Trophoblast cell (in vitro differentiated cells and primary cell): ENCODE measurements around the gene RP2.

Source experiments
- DNase-seq, 2 donors: peaks; one replicate each; pipeline ENCODE4 v3.0.0-alpha.2; 2016
- H2AFZ ChIP-seq: 2 replicates; pipeline ENCODE4 v1.6.1; 2013; ENCODE audit warnings: low read length, moderate library complexity, mild to moderate bottlenecking; ENCODE audit not compliant: insufficient read depth, poor library complexity
- H2AK5ac ChIP-seq: 2 replicates; pipeline ENCODE4 v1.6.1; 2013; ENCODE audit warnings: mild to moderate bottlenecking, low read length
- H2BK120ac ChIP-seq: 2 replicates; pipeline ENCODE4 v1.6.1; 2013; ENCODE audit warnings: low read length, mild to moderate bottlenecking, moderate library complexity; ENCODE audit not compliant: insufficient read depth, poor library complexity
- H2BK12ac ChIP-seq: 2 replicates; pipeline ENCODE4 v1.6.1; 2013; ENCODE audit warnings: mild to moderate bottlenecking, low read length, moderate library complexity
- H2BK5ac ChIP-seq: 2 replicates; pipeline ENCODE4 v1.6.1; 2013; ENCODE audit warnings: low read length, low read depth, moderate library complexity, mild to moderate bottlenecking; ENCODE audit not compliant: poor library complexity
- H3K14ac ChIP-seq: 2 replicates; pipeline ENCODE4 v1.6.1; 2013; ENCODE audit warnings: mild to moderate bottlenecking, low read length
- H3K18ac ChIP-seq: 2 replicates; pipeline ENCODE4 v1.6.1; 2013; ENCODE audit warnings: mild to moderate bottlenecking, low read length
- H3K23ac ChIP-seq: 2 replicates; pipeline ENCODE4 v1.6.1; 2013; ENCODE audit warnings: low read length
- H3K27ac ChIP-seq: 2 replicates; pipeline ENCODE4 v1.5.1; 2013; ENCODE audit warnings: low read depth, mild to moderate bottlenecking, inconsistent platforms, low read length, moderate library complexity
- H3K27me3 ChIP-seq: 2 replicates; pipeline ENCODE4 v1.6.1; 2013; ENCODE audit warnings: inconsistent platforms, mild to moderate bottlenecking, low read length, moderate library complexity; ENCODE audit not compliant: insufficient read depth
- H3K36me3 ChIP-seq, 2 experiments: 1 replicate in 1 of 2; 2 replicates in 1 of 2; pipeline ENCODE4 v1.6.1; 2013; ENCODE audit warnings: low read length in 2 of 2, mild to moderate bottlenecking in 2 of 2, moderate library complexity in 1 of 2; ENCODE audit not compliant: insufficient read depth in 2 of 2, control insufficient read depth in 1 of 2
- H3K4ac ChIP-seq: 2 replicates; pipeline ENCODE4 v1.6.1; 2013; ENCODE audit warnings: low read depth, mild to moderate bottlenecking, low read length, moderate library complexity
- H3K4me1 ChIP-seq, 2 experiments: 1 replicate in 1 of 2; 2 replicates in 1 of 2; pipeline ENCODE4 v1.6.1; 2013; ENCODE audit warnings: low read length in 2 of 2, mild to moderate bottlenecking in 2 of 2, moderate library complexity in 1 of 2; ENCODE audit not compliant: insufficient read depth in 2 of 2, control insufficient read depth in 1 of 2
- H3K4me2 ChIP-seq: 2 replicates; pipeline ENCODE4 v1.6.1; 2013; ENCODE audit warnings: inconsistent platforms, mild to moderate bottlenecking, low read length, moderate library complexity
- H3K4me3 ChIP-seq: 2 replicates; pipeline ENCODE4 v1.5.1; 2013; ENCODE audit warnings: mild to moderate bottlenecking, low read depth, low read length, inconsistent platforms
- H3K79me1 ChIP-seq: one replicate; pipeline ENCODE4 v1.6.1; 2013; ENCODE audit warnings: low read length
- H3K79me2 ChIP-seq: 2 replicates; pipeline ENCODE4 v1.6.1; 2013; ENCODE audit warnings: low read length, mild to moderate bottlenecking; ENCODE audit not compliant: control insufficient read depth, insufficient read depth, poor library complexity
- H3K9ac ChIP-seq: 2 replicates; pipeline ENCODE4 v1.6.1; 2013; ENCODE audit warnings: mild to moderate bottlenecking, low read length
- H3K9me3 ChIP-seq: 2 replicates; pipeline ENCODE4 v1.6.1; 2013; ENCODE audit warnings: low read depth, mild to moderate bottlenecking, control low read depth, inconsistent platforms, low read length; ENCODE audit not compliant: insufficient read depth
- H4K12ac ChIP-seq: 2 replicates; pipeline ENCODE4 v1.6.1; 2013; ENCODE audit warnings: low read depth, mild to moderate bottlenecking, low read length, moderate library complexity
- H4K8ac ChIP-seq: 2 replicates; pipeline ENCODE4 v1.6.1; 2013; ENCODE audit warnings: low read depth, mild to moderate bottlenecking, low read length, moderate library complexity
- H4K91ac ChIP-seq: one replicate; pipeline ENCODE4 v1.6.1; 2013; ENCODE audit warnings: low read depth, mild to moderate bottlenecking, low read length, moderate library complexity
- WGBS: extraction: QIAGEN DNeasy Blood & Tissue Kit; methylation state at CpG from one replicate; pipeline ENCODE4 v1.1.7; 2013; ENCODE audit warnings: missing lambda C conversion rate; ENCODE audit not compliant: insufficient read length, insufficient coverage; ENCODE audit errors: extremely low coverage; 5-methylcytosine and 5-hydroxymethylcytosine counted together

The RP2 gene

DNA sequence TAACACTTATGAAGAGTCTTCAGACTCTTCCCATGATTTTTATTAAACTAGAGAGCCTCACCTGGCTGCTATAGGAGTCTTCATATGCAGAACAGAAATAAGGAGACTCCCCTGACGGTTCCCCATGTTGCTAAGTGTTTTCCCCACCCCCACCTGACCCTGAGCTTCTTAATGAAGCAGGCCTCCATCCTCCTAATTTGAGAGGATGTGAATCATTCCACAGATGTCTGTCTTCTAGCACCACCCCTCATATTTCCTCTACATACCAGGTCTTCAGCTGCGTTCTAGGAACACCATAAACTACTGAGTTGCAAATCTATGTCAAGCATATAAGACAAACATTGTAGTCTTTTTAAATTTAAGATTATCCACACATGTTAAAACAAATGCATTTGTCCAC is 36.9 kb downstream of the RP2 start:
- Histone ChIP-seq H3K23ac (no peak overlapping the region), H3K18ac (no peak overlapping the region), H3K4me2 (no peak overlapping the region), H3K27me3 (no peaks in the 10 kb centered on the region), H2AFZ (no peak overlapping the region), H3K27ac (no peak overlapping the region), H4K8ac (no peak overlapping the region), H3K4me1 (no peaks in the 10 kb centered on the region), H3K36me3 (peaks cover 0 to 3% of the 10 kb centered on the region in 2 experiments), H4K12ac (no peak overlapping the region), H3K79me1 (no peaks in the 10 kb centered on the region), H2AK5ac (no peak overlapping the region), H4K91ac (no peak overlapping the region), H3K14ac (no peak overlapping the region), H3K4me3 (no peak overlapping the region), H3K9ac (no peak overlapping the region), H3K4ac (no peak overlapping the region), H3K9me3 (no peaks in the 10 kb centered on the region), H2BK120ac (no peak overlapping the region), H3K79me2 (no peaks in the 10 kb centered on the region), H2BK5ac (no peak overlapping the region), H2BK12ac (no peak overlapping the region)
- WGBS: no CpG with 5 or more reads among the region's 2 CpGs
- DNase-seq: no peak

DNA sequence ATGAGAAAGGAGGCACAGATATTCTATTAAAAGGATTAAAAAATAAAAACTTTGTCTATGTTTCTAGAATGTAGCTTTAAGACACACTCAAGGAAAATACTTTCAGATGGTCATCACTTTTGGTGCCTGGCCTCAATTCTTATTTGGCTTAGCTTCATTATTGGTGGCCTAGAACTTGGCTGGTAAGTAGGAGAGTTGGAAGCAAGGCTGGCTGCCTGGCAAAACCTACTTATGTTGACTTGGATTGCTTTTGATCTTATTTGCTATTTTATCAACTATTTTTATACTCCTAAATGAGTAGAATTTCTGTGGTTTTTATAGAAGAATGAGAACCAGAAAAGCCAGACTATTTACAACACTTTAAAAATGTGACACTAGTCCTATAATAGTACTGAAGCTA is 40.1 kb downstream of the RP2 start:
- no peak overlapping the region for H2BK120ac ChIP-seq
- H3K4ac ChIP-seq: no peak overlapping the region
- no peak overlapping the region for H4K12ac ChIP-seq

DNA sequence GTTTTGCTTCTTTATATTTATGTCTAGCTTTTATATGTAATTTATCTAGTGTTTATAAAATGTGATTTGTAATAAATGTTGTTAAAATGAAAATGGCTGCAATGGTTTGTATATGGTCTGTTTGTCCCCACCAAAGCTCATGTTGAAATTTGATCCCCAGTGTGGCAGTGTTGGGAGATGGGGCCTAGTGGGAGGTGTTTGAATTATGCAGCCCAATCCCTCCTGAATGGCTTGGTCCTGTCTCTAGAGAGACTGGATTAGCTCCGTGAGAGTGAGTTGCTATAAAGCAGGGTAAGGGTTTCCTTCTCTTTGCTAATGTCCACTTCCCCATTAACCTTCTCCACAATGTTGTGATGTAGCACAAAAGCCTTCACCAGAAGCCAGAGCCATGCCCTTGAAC is 45.4 kb downstream of the RP2 start:
- Histone ChIP-seq H3K4me1 (no peaks in the 10 kb centered on the region), H4K8ac (no peak overlapping the region), H2BK120ac (no peak overlapping the region), H3K23ac (no peak overlapping the region), H3K4ac (no peak overlapping the region), H2BK5ac (no peak overlapping the region), H3K9me3 (no peaks in the 10 kb centered on the region), H3K79me1 (no peaks in the 10 kb centered on the region), H3K14ac (no peak overlapping the region), H3K27ac (no peak overlapping the region), H3K36me3 (peaks cover 1 to 2% of the 10 kb centered on the region in 2 experiments), H3K79me2 (no peaks in the 10 kb centered on the region), H2BK12ac (no peak overlapping the region), H3K18ac (no peak overlapping the region), H2AFZ (no peak overlapping the region), H3K4me2 (no peak overlapping the region), H3K9ac (no peak overlapping the region), H4K91ac (no peak overlapping the region), H4K12ac (no peak overlapping the region), H3K27me3 (no peaks in the 10 kb centered on the region), H2AK5ac (no peak overlapping the region), H3K4me3 (no peak overlapping the region)
- DNase-seq: no peak
- no CpG with 5 or more reads among the region's 1 CpG for WGBS

More for the DNA sequence above, 40.1 kb downstream of the RP2 start:
- Histone ChIP-seq H2BK5ac (no peak overlapping the region), H3K23ac (no peak overlapping the region), H3K27ac (no peak overlapping the region), H2BK12ac (no peak overlapping the region), H3K79me2 (no peaks in the 10 kb centered on the region), H3K4me3 (no peak overlapping the region), H3K27me3 (no peaks in the 10 kb centered on the region), H3K18ac (no peak overlapping the region), H4K8ac (no peak overlapping the region), H3K14ac (no peak overlapping the region), H3K36me3 (peaks cover 0 to 2% of the 10 kb centered on the region in 2 experiments), H4K91ac (no peak overlapping the region), H3K9ac (no peak overlapping the region), H3K4me1 (no peaks in the 10 kb centered on the region), H3K9me3 (no peaks in the 10 kb centered on the region), H3K4me2 (no peak overlapping the region), H2AFZ (no peak overlapping the region), H2AK5ac (no peak overlapping the region), H3K79me1 (no peaks in the 10 kb centered on the region)
- no peak for DNase-seq

DNA sequence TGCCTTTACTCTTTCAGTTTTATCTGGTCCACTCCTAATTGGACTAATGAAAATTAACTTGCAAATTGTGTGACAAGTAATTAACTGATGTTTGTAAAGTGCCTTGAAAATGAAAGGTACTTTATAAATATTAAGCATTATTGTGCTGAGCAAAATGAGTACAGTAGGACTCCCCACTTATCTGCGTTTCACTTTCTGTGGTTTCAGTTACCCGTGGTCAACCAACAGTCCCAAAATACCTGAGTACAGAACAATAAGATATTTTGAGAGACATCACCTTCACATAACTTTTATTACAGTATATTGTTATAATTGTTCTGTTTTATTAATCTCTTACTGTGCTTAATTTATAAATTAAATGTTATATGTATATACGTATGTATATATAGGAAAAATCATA is 48.0 kb downstream of the RP2 start:
- no peak overlapping the region for H4K12ac ChIP-seq
- no peaks in the 10 kb centered on the region for H3K9me3 ChIP-seq
- H3K14ac ChIP-seq: no peak overlapping the region
- H3K27ac ChIP-seq: no peak overlapping the region
- H3K9ac ChIP-seq: no peak overlapping the region
- H2BK120ac ChIP-seq: no peak overlapping the region
- H3K4me3 ChIP-seq: no peak overlapping the region
- no peaks in the 10 kb centered on the region for H3K79me1 ChIP-seq
- no peak overlapping the region for H3K4ac ChIP-seq
- no peak overlapping the region for H2BK5ac ChIP-seq
- no peaks in the 10 kb centered on the region for H3K79me2 ChIP-seq
- H3K36me3 ChIP-seq: peaks cover 1 to 2% of the 10 kb centered on the region in 2 experiments
- no CpG with 5 or more reads among the region's 3 CpGs for WGBS
- H2AK5ac ChIP-seq: no peak overlapping the region
- H2AFZ ChIP-seq: no peak overlapping the region
- H3K4me2 ChIP-seq: no peak overlapping the region
- H3K4me1 ChIP-seq: no peaks in the 10 kb centered on the region
- DNase-seq: no peak
- no peak overlapping the region for H4K8ac ChIP-seq
- H2BK12ac ChIP-seq: no peak overlapping the region
- no peak overlapping the region for H4K91ac ChIP-seq
- no peak overlapping the region for H3K18ac ChIP-seq
- H3K23ac ChIP-seq: no peak overlapping the region
- no peaks in the 10 kb centered on the region for H3K27me3 ChIP-seq

DNA sequence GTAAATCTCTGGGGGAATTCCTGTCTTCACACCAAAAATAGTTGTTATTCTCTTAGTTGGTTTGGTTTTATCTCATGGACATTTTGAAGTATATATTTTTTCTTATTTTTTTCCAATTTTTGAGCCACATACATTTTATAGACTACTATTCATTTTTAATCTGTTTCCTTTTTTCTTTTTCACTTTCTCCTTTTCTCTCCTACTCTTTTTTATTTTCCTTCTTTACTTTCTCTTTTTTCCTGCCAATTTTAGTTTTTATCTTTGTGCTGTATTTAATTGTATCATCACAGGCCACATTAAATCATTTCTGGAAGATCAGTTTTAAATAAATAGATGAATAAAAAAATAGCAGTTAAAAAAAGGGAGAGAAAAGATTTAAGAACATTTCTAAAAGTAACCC is 61.4 kb downstream of the RP2 start:
- H3K27me3 ChIP-seq: no peaks in the 10 kb centered on the region
- no peaks in the 10 kb centered on the region for H3K79me2 ChIP-seq
- no peak overlapping the region for H2BK5ac ChIP-seq
- H4K8ac ChIP-seq: no peak overlapping the region
- no peaks in the 10 kb centered on the region for H3K79me1 ChIP-seq
- no peak overlapping the region for H2BK120ac ChIP-seq
- no peak overlapping the region for H3K18ac ChIP-seq
- H3K4me1 ChIP-seq: no peaks in the 10 kb centered on the region
- H2AK5ac ChIP-seq: no peak overlapping the region
- H4K91ac ChIP-seq: no peak overlapping the region
- H3K4me2 ChIP-seq: no peak overlapping the region
- no peak overlapping the region for H2BK12ac ChIP-seq
- H3K9me3 ChIP-seq: no peaks in the 10 kb centered on the region
- H3K4me3 ChIP-seq: no peak overlapping the region
- H3K36me3 ChIP-seq: no peaks in the 10 kb centered on the region
- no peak overlapping the region for H2AFZ ChIP-seq
- H3K14ac ChIP-seq: no peak overlapping the region
- H3K4ac ChIP-seq: no peak overlapping the region
- DNase-seq: no peak
- H3K9ac ChIP-seq: no peak overlapping the region
- no peak overlapping the region for H3K27ac ChIP-seq
- no peak overlapping the region for H4K12ac ChIP-seq
- no peak overlapping the region for H3K23ac ChIP-seq
